Coronary artery (tissue), 2 donors: ENCODE measurements around the gene P2RY1.

Source experiments
- DNase-seq: peaks from one replicate; pipeline ENCODE4 v3.0.0-alpha.2; 2017; ENCODE audit warnings: low spot score
- H3K27ac ChIP-seq, 2 donors: fragments of 200-600 bp; sonication (generic); one replicate each; pipeline ENCODE4 v1.5.1; 2016 to 2019
- H3K4me3 ChIP-seq: fragments of 200-600 bp; sonication (generic); 2 replicates; pipeline ENCODE4 v1.5.1; 2016; ENCODE audit warnings: mild to moderate bottlenecking, moderate library complexity
- TF ChIP-seq, protein P1 (sequence below): fragments of 200-600 bp; sonication (generic); IDR thresholded peaks from one replicate; pipeline ENCODE4 v1.5.1; 2019; ENCODE audit warnings: antibody characterized with exemption

Gene P2RY1

GRCh38 chr3:152834776-152835600 lies at the start of gene P2RY1:
P2RY1 (plus strand) TSS chr3:152835131; CDS start chr3:152835783, 652 bp downstream.
- H3K4me3 ChIP-seq: peak within 1 kb of the TSS; percentile 85
- DNase-seq: peak; percentile 74
- peak within 1 kb of the TSS in 1 of 2 donors; percentile 78 for H3K27ac ChIP-seq
- TF ChIP-seq, protein P1, sequence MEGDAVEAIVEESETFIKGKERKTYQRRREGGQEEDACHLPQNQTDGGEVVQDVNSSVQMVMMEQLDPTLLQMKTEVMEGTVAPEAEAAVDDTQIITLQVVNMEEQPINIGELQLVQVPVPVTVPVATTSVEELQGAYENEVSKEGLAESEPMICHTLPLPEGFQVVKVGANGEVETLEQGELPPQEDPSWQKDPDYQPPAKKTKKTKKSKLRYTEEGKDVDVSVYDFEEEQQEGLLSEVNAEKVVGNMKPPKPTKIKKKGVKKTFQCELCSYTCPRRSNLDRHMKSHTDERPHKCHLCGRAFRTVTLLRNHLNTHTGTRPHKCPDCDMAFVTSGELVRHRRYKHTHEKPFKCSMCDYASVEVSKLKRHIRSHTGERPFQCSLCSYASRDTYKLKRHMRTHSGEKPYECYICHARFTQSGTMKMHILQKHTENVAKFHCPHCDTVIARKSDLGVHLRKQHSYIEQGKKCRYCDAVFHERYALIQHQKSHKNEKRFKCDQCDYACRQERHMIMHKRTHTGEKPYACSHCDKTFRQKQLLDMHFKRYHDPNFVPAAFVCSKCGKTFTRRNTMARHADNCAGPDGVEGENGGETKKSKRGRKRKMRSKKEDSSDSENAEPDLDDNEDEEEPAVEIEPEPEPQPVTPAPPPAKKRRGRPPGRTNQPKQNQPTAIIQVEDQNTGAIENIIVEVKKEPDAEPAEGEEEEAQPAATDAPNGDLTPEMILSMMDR: no peak

- Histone ChIP-seq H3K27ac (no peak overlapping the region), H3K4me3 (no peak overlapping the region)
- TF ChIP-seq, protein P1: no peak
- no peak for DNase-seq
Observed at GRCh38 chr3:152786977-152787681, 47.8 kb upstream of the P2RY1 start.

GRCh38 chr3:152790651-152791387 lies 44.1 kb upstream of the P2RY1 start:
- DNase-seq: no peak
- Histone ChIP-seq H3K4me3 (no peak overlapping the region), H3K27ac (no peak overlapping the region)
- TF ChIP-seq, protein P1: no peak

GRCh38 chr3:152793969-152794368 lies 41.0 kb upstream of the P2RY1 start:
- H3K27ac ChIP-seq: no peak overlapping the region
- no peak for DNase-seq
- TF ChIP-seq, protein P1: no peak
- no peak overlapping the region for H3K4me3 ChIP-seq

DNA sequence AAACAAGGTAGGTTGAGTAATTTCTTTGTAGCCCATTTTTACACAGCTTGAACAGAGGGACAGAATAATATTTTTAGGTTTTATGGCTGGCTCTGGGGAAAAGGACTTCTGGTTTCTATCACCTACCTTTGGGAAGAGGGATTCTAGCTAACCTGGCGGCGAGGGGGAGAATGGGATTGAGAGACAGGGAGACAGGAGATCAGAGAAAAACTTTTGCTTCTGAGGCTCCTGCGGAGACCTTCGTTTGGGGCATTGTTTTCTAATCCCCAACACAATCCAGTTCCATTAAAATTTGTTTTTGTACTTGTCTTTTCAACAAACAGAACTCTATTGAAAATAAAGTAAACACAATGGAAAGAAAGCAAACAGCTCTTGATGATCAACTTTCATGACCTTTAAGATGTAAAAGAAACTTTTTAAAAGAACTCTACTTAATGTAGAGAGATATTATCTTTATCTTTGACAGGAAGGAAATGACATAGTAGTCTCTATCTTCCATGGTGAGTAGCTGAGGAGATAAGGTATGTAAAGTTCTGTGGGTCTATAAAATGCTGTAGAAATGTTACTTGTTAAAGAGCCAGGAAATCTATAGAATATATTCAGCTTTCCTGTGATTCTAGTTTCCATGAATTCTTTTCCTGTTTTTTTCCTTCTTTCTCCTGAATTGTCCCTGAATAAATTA lies 37.0 kb upstream of the P2RY1 start:
- TF ChIP-seq, protein P1: no peak
- no peak overlapping the region for H3K4me3 ChIP-seq
- no peak overlapping the region for H3K27ac ChIP-seq
- no peak for DNase-seq

GRCh38 chr3:152811974-152812760 lies 22.8 kb upstream of the P2RY1 start:
- no peak for DNase-seq
- Histone ChIP-seq H3K27ac (no peak overlapping the region), H3K4me3 (no peak overlapping the region)
- TF ChIP-seq, protein P1: no peak
